Measurements from ENCODE around the gene EIF1AY. TPM values are rescaled to one million over a fixed set of nuclear protein-coding genes. Genes with fewer than 3 reads are reported as not detected.

EIF1AY gene
- total RNA-seq (10 to 100 TPM in 2 of 4 donors, not detected in 2; 39.8 to 52.8 TPM), polyA plus RNA-seq (10 to 100 TPM in 2 of 3 donors, not detected in 1; 38.9 to 44.6 TPM)

GRCh38 chrY:20575531-20576121, at the start of gene EIF1AY:
Gene EIF1AY, plus strand, starts transcription at chrY:20575776. Its CDS starts 96 bp downstream, at chrY:20575872.
- WGBS, 2 donors, result 0% methylated on average over 31 of the region's 31 CpGs
- Histone ChIP-seq H3K9me3 (no peaks in the 10 kb centered on the region), H3K4me1 (peaks cover 0 to 17% (median 0%) of the 10 kb centered on the region in 4 donors), H3K36me3 (no peaks in the 10 kb centered on the region), H3K27me3 (no peaks in the 10 kb centered on the region), H3K27ac (peak within 1 kb of the TSS in 2 of 4 donors; percentile 90 to 94), H3K4me3 (peak within 1 kb of the TSS in 2 of 4 donors; percentile 60 to 62)
- no peak for DNase-seq
- intact Hi-C loops (cut with DNase I), result no loop called here
- TF ChIP-seq POLR2AphosphoS5 (IDR thresholded peaks at IDR 0.05), result peak in 1 of 4 donors; percentile 95
- no peak for TF ChIP-seq POLR2A (IDR thresholded peaks at IDR 0.05)
- no peak for TF ChIP-seq EP300 (IDR thresholded peaks at IDR 0.05)
- TF ChIP-seq CTCF (IDR thresholded peaks at IDR 0.05), result no peak

GRCh38 chrY:20528435-20528834, 47.1 kb upstream of the EIF1AY start:
- no peaks in the 10 kb centered on the region for H3K36me3 ChIP-seq
- H3K27me3 ChIP-seq, result no peaks in the 10 kb centered on the region
- no peak for DNase-seq
- no peaks in the 10 kb centered on the region for H3K4me1 ChIP-seq
- no peak overlapping the region for H3K4me3 ChIP-seq
- WGBS, 2 donors, result 85 to 92% methylated on average over 6 of the region's 6 CpGs
- no peaks in the 10 kb centered on the region for H3K9me3 ChIP-seq
- intact Hi-C loops (cut with DNase I), result no loop called here
- H3K27ac ChIP-seq, result no peak overlapping the region
- TF ChIP-seq EP300 (IDR thresholded peaks at IDR 0.05), result no peak
- no peak for TF ChIP-seq POLR2AphosphoS5 (IDR thresholded peaks at IDR 0.05)
- TF ChIP-seq POLR2A (IDR thresholded peaks at IDR 0.05), result no peak
- no peak for TF ChIP-seq CTCF (IDR thresholded peaks at IDR 0.05)

GRCh38 chrY:20538186-20538585, 37.4 kb upstream of the EIF1AY start:
- Histone ChIP-seq H3K4me3 (no peak overlapping the region), H3K4me1 (no peaks in the 10 kb centered on the region), H3K27ac (no peak overlapping the region), H3K9me3 (no peaks in the 10 kb centered on the region), H3K27me3 (no peaks in the 10 kb centered on the region), H3K36me3 (no peaks in the 10 kb centered on the region)
- intact Hi-C loops (cut with DNase I), result no loop called here
- no peak for TF ChIP-seq POLR2AphosphoS5 (IDR thresholded peaks at IDR 0.05)
- TF ChIP-seq CTCF (IDR thresholded peaks at IDR 0.05), result no peak
- DNase-seq, result no peak
- 71 to 93% methylated on average over 1 of the region's 1 CpG for WGBS, 2 donors

- Histone ChIP-seq H3K36me3 (no peaks in the 10 kb centered on the region), H3K9me3 (no peaks in the 10 kb centered on the region), H3K4me3 (no peak overlapping the region), H3K4me1 (no peaks in the 10 kb centered on the region), H3K27ac (no peak overlapping the region), H3K27me3 (no peaks in the 10 kb centered on the region)
- TF ChIP-seq POLR2A (IDR thresholded peaks at IDR 0.05), result no peak
- TF ChIP-seq EP300 (IDR thresholded peaks at IDR 0.05), result no peak
- no peak for TF ChIP-seq CTCF (IDR thresholded peaks at IDR 0.05)
- TF ChIP-seq POLR2AphosphoS5 (IDR thresholded peaks at IDR 0.05), result no peak
- no peak for DNase-seq
- intact Hi-C loops (cut with DNase I), result no loop called here
Measured at GRCh38 chrY:20538933-20539332, 36.6 kb upstream of the EIF1AY start.

- no peaks in the 10 kb centered on the region for H3K9me3 ChIP-seq
- peaks cover 0 to 13% (median 0%) of the 10 kb centered on the region in 4 donors for H3K4me1 ChIP-seq
- no peak overlapping the region for H3K27ac ChIP-seq
- WGBS, 2 donors, result 69 to 70% methylated on average over 1 of the region's 1 CpG
- H3K4me3 ChIP-seq, result no peak overlapping the region
- TF ChIP-seq POLR2A (IDR thresholded peaks at IDR 0.05), result no peak
- TF ChIP-seq POLR2AphosphoS5 (IDR thresholded peaks at IDR 0.05), result no peak
- no peak for TF ChIP-seq EP300 (IDR thresholded peaks at IDR 0.05)
- TF ChIP-seq CTCF (IDR thresholded peaks at IDR 0.05), result no peak
- H3K36me3 ChIP-seq, result no peaks in the 10 kb centered on the region
- no peaks in the 10 kb centered on the region for H3K27me3 ChIP-seq
- no peak for DNase-seq
- intact Hi-C loops (cut with DNase I), result no loop called here
Measured at GRCh38 chrY:20544451-20544960, 31.1 kb upstream of the EIF1AY start.
